Stimulated activated CD8-positive, alpha-beta memory T cell treated with anti-CD3 and anti-CD28 coated beads, Interleukin-12 subunit alpha, Interleukin-12 subunit beta, amount 100 ng/mL, for 4 hours (primary cell): ENCODE data around the gene RBBP8.

Experiments
- DNase-seq: peaks from one replicate; pipeline ENCODE4 v3.0.0-alpha.2; 2020; ENCODE audit warnings: low read depth

The RBBP8 gene

DNA sequence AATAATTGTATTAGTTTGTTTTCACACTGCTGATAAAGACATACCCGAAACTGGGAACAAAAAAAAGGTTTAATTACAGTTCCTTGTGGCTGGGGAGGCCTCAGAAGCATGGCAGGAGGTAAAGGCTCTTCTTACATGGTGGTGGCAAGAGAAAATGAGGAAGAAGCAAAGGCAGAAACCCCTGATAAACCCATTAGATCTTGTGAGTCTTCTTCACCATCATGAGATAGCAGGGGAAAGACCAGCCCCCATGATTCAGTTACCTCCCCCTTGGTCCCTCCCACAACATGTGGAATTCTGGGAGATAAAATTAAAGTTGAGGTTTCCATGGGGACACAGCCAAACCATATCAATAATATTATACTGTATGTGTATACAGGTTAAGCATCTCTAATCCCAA is 128.9 kb downstream of the RBBP8 start:
- no peak for DNase-seq

- no peak for DNase-seq
Observed at GRCh38 chr18:23063502-23063901, 130.4 kb downstream of the RBBP8 start.

DNA sequence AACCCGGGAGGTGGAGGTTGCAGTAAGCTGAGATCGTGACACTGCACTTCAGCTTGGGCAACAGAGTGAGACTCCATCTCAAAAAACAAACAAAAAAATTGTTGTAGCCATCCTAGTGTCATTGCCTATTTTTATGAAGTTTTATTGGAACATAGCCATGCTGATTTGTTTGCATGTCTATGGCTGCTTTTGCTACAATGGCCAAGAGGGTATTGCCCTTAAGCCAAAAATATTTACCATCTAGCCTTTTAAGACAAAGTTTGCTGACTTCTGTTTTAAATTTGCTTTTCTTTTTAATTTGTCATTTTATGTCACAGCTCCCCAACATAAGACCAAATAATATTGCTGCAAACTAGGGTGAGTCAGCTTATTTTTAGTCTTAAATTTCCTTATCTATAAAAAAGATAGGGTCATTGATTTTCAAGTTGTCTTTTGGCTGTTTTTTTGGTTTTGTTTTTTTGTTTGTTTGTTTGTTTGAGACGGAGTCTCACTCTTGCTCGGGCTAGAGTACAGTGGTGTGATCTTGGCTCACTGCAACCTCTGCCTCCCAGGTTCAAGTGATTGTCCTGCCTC is 132.2 kb downstream of the RBBP8 start:
- no peak for DNase-seq

DNA sequence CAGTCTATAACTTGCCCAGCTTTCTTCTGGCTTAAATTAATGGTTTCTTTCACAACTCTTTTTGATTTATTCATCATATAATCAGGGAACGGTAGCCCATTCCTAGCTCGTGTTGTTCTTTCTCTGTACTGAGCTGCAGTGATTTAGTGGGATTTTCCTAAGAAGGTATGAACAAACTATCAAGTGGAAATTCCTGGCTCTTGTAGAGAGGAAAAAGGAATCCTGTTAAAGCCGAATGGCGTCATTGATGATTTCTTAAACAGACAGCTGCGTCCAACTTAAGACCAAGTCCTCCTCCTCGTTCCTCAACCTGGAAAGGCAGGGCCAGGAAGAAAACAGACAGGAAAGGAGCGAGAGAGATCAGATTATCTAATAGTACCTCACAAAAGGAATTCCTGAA is 132.9 kb downstream of the RBBP8 start:
- DNase-seq, result no peak

DNA sequence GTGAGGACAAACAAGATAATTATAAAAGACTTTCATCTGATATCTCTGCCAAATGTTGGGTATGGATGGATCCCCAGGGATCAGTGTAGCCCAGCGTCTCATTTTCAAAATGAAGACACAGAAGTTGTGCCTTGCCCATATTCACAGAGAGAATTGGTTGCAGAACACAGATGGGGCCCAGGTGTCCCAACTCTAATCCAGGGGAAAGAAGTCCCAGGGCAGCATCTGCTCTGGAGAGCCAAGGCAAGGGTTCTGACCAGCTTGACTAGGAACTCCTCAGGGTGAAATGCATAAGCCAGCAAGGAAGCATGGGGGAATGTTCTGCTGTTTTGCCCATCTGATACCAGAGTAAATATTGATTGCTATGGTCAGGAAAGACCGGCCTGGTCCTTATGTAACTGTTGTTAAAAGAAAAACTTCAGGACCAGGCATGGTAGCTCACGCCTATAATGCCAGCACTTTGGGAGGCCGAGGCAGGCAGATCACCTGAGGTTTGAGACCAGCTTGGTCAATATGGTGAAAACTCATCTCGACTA is 133.4 kb downstream of the RBBP8 start:
- no peak for DNase-seq

DNA sequence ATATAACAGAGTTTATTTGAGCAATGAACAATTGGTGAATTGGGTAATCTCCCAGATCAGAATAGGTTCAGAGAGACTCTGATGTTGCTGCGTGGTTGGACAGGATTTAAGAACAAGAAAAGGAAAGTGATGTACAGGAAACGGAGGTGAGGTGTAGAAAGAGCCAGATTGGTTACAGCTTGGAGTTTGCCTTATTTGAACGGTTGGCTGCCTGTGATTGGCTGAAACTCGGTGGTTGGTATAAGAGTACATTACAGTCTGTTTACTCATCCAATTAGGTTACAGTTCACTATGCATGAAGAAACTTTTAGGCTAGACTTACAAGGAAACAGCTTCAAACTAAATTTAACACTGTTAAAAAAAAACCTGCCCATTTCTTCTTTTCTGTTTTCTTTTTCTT is 134.1 kb downstream of the RBBP8 start:
- DNase-seq, result no peak

DNA sequence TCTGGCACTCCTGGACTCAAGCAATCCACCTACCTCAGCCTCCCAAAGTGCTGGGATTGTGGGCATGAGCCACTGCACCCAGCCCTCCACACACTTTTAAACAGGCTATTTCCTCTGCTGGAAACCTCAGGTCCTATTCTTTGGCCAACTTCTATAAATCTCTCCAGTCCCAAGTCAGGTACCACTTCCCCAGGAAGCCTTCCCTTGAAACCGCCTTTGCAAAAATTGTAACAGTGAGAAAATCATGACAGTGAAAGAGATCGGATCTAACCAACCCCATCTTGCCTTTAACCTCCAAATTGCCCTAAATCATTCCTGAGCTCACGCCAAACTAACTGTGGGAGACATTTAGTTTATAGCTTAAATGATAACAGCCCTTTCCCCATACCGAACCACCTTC is 134.9 kb downstream of the RBBP8 start:
- DNase-seq, result no peak

DNA sequence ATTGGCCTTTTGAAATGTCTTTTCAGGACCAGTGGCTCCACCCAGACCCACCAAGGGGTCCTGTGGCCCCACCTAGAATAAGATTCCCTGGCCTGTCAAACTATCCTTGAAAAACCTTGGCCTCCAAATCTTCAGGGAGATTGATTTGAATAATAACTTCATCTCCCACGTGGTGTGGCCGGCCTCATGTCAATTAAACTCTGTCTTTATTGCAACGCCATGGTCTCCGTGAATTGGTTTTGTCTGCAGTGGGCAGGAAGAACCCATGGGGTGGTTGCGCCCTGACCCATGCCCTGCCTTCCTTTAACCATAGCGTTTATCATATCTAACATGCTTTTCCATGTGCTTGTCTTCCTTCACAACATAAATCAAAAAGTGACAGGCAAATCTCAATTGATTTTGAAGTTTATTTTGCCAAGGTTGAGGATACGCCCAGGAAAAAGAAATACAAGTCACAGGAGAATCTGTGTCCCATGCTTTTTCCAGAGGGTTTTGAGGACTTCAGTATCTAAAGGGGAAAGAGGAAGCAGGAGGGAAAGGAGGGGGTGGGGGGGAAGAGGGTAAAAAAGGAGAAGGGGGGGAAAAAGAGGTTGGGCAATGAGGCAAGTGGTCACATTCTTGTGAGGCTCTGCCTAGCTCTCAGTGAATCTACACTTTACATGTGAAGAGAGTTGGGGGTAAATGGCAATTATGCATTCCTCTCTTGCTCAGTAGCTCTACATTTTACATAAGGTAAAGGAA is 135.6 kb downstream of the RBBP8 start:
- no peak for DNase-seq

DNA sequence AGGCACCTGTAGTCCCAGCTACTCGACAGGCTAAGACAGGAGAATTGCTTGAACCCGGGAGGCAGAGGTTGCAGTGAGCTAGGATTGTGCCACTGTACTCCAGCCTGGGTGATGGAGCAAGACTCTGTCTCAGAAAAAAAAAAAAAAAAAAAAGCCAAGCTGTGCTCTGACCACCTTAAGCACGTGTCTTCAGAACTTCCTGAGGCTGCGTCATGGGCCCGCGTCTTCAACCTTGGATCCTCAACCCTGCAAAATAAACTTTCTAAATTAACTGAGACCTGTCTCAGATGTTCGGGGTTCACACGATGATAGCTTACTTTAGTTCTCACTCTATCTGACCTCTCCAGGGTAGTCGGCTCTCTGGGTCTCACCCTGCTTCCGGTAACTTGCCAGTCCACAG is 136.4 kb downstream of the RBBP8 start:
- peak; percentile 22 for DNase-seq

GRCh38 chr18:23069898-23070297 is 136.8 kb downstream of the RBBP8 start:
- DNase-seq, result no peak

- DNase-seq, result peak; percentile 66
Observed at GRCh38 chr18:23071285-23071684, 138.2 kb downstream of the RBBP8 start.

GRCh38 chr18:23072079-23072478 is 139.0 kb downstream of the RBBP8 start:
- DNase-seq, result no peak

- DNase-seq, result no peak
Observed at GRCh38 chr18:23073996-23074606, 141.0 kb downstream of the RBBP8 start.
